HG02973 (cell line): ENCODE results near the gene CDK11B.
A peak's percentile ranks its signal among the peaks of the same experiment; 100 is the strongest.
"Not testable (repeated sequence)": the region's sequence is repeated elsewhere in the genome, so short reads cannot be mapped to it uniquely, and the experiment has no call there.

Experiments used
- ATAC-seq: cut with Tn5 transposase; IDR thresholded peaks from one replicate; pipeline ENCODE4 v1.9.1; 2021; ENCODE audit warnings: moderate library complexity; ENCODE audit not compliant: unreplicated experiment

CDK11B gene

DNA sequence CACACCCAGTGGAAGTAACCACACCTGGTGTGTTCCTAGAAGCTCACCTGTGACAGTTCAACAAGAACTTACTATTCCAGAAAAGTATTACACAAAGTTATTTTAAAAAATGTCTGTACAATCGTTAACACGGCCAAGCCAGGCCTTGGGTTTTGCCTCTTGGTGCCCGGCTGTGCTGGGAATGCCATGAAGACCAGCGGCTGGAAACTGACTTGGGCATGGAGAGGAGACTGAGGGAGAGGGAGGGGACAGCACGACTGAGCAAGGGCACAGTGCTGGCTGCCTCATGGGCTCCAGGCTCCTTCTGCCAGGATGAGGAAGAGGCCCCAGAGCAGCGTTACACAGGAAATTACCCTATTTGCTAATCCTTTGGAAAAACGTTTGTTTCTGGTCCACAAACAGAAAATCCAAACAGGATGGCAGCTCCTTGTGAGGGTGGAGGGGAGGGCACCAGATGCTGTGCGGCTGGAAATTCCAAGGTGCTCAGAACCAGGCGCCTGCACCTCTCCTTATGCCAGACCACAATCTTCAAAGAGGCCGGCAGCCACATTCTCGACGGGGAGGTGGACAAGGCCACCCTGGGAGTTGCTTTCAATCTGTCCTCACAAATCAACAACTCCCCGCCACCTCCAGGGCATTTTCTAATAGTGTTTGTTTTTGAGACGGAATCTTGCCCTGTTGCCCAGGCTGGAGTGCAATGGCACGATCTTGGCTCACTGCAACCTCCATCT is 4.2 kb upstream of the CDK11B start:
- ATAC-seq: not testable (repeated sequence)

DNA sequence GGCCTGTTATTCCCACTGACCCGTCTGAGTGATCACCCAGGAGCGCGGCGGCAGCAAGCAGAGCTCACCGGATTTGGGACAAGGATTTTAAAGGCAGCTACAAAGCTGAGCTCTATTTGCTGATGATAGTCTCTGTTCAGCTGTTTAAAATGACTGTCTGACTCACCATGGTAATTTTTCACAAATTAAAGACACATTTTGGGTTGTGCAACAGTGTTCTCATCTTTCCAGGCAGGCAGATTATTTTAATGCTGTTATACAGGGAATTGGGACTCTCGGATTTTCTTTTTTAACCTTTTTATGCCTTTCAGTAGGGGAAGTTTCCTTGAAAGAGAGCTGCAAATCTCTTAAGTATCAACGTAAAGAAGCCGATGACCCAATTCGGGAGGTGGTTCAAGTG is 3.6 kb upstream of the CDK11B start:
- not testable (repeated sequence) for ATAC-seq

DNA sequence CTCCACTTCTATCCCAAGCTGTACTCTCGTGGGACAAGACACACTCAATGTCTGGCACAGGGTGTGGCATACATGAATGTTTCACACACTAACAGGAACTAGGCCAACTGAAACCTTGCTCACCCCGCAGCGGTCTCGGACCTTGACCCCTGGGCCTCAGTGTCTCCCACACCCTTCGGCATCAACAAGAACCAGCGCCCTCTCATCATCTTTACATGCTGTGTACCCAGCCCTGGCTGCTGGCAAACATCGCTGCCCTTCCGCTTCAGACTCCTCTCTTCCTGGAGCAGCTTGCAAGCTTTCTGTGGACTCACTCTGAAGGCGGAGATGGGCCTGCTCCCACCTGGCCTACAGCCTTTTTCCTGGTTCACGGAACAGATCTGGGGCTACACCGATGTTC is 10.5 kb downstream of the CDK11B start:
- not testable (repeated sequence) for ATAC-seq

DNA sequence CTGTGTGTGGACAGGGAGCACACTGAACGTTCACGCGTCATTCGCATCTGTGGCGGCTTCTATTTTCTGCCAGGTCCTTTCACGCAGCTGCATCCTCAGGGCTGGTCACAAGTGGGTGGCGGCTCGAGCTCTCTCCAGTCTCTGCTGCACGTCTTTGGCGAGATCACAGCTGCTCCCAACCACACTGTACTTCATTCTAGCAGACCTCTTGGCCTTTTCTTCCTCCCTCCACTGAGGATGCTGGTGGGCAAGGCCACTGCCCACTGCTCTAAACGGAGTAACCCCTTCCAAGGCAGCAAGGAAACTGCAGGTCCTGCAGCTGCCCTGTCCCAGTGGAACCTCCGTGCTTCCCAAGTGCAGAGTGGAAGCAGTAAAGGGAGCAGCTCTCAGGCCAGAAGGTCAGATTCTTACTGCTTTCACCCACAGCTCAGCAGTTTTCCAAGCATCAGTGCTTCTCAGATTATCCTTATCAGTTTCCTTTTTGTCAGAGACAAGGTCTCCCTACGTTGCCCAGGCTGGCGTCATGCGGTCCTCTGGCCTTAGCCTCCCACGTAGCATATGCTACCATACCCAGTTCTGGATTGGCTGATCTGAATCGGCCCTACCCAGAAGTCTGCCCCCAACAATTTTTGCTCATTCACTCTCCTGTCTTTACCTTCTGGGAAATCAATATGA is 11.1 kb downstream of the CDK11B start:
- not testable (repeated sequence) for ATAC-seq

DNA sequence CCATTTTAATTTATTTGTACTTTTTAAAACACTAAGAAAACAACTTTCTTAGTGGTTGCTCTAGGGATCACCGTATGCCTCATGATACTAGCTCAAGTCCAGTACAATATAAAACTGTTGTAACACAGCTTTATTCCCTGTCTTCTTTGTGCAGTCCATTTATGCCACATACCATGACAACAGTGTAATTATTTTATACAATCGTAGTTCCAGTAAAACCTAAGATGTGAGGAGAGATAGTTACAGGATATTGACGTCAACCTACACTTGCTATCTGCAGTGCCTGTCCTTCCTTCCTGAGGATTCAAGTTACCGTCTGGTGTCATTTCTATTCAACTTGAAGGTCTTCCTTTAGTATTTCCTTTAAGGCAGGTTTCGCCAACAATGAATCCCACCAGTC is 12.5 kb downstream of the CDK11B start:
- ATAC-seq: not testable (repeated sequence)

DNA sequence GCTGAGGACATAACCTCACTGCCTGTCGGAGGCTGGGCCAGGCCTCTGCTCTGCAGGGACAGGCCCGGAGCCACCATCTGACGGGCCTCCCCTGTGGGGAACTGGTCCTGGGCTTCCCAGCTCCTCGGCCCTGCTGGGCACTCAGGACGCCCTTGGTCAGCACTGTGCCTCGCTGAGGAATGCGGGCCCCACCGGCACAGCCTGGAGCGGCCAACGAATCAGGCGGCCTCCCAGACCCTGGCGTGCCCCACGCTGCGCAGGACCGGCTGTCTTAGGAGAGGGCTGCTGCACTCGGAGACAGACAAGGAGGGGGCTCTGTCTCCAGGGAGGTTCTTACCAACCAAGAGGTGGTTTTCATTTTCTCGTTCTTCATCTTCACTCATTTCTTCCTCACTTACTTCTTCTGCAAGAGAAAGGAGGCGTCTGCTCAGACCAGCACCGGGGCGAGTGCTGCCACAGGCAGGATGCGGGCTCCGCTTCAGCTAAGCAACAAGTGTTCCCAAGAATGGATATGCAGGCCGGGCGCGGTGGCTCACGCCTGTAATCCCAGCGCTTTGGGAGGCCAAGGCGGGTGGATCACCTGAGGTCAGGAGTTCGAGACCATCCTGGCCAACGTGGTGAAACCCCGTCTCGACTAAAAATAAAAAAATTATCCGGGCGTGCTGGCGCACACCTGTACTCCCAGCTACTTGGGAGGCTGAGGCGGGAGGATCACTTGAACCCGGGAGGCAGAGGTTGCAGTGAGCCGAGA is 17.9 kb downstream of the CDK11B start:
- not testable (repeated sequence) for ATAC-seq

DNA sequence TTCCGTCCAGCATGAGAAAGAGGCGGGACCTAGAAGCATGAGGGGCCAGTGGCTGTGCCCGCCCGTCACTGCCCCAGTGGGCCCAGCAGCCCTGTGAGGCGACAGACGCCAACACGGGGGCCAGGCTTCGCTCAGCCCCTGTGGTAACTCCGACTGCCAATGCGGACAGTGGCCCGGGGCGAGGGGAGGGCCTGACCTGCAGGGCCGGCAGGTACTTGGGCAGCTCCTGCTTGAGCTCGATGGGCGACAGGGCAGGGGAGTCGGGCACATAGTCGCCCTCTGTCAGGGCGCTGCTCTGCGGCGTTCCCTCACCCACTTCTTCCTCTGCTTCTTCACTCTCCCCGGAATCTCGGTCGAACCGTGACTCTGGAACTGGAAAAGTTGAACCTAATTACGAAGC is 18.7 kb downstream of the CDK11B start:
- ATAC-seq: not testable (repeated sequence)

DNA sequence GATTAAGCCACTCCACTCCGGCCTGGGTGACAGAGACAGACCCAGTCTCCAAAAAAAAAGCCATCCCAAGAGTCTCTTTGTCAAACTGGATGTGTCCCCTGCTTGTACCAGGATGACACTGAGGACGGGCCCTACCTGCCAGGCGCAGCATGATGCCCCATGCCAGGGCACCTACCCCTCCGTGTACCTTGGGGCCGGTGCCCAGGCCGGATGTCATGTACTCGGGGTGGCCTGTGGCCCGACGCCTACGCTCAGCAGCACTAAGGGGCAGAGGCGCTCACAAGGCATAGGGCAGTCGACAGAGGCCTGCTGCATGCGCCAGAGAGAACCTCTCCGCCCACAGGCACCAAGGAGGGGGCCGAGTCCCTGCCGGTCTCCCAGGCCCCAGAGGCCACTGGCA is 19.4 kb downstream of the CDK11B start:
- not testable (repeated sequence) for ATAC-seq

DNA sequence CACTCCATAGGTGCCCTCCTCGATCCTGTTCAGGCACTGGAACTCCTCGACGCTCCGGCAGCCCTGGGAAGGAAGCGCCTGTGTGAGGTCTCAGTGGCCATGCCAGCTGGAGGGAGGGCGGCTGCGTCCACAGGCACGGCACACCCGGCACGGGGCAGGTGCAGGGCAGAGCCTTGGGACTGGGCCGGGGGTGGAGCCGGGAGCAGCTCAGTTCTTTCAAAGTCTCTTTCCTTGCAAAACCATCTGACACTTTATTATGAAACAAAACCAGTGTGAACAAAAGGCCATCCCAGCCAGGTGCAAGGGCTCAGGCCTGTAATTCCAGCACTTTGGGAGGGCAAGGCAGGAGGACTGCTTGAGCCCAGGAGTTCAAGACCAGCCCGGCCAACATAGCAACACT is 20.3 kb downstream of the CDK11B start:
- ATAC-seq: not testable (repeated sequence)

DNA sequence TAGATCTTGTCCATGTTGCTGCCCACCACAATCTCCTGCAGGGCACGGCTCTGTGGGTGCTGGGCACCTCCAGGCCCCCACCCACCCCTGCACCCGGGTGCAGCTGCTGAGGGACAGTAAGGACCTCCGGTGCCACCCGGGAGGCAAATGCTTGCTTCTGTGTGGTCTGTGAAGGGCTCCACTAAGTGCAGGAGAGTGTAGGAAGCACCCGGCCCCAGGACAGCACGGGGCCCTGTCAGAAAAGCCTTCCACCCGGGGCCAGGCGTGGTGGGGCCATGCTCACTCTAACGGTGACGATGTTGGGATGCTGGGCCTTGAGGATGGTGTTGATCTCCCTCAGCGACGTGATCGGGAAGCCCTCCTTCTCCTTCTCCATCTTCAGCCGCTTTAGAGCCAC is 21.3 kb downstream of the CDK11B start:
- not testable (repeated sequence) for ATAC-seq

DNA sequence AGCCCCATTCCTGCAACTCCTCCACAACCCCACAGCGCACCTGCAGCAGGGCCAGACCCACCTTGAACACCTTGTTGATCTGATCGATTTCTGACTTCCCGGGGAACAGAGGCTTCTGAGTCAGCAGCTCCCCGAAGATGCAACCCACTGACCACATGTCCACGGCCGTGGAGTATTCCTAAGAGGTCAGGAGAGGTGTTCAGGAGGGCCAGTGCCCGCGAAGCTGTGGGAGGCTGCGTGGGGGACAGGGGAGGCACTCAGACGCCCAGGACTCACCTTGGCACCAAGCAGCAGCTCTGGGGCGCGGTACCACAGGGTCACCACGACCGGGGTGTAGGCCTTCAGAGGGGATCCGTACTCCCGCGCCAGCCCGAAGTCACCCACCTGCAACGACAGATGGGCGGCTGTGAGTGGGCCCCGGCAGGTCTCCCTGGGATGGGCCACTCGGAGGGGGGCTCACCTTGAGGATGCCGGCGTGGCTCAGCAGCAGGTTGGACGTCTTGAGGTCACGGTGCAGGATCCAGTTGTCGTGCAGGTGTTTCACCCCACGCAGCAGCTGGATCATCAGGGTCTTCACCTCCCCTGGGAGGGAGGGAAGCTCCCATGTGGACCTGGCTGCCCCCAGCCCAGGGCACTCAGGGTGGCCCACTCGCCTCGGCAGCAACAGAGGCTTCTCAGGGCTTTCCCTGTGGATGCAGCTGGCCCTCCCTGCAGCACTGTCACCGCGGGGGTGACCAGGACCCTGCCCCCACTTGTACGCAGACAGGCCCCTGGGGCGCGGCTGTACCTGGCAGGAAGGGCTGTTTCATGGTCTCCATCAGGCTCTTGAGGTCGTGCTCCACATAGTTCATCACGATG is 22.0 kb downstream of the CDK11B start:
- ATAC-seq: not testable (repeated sequence)

DNA sequence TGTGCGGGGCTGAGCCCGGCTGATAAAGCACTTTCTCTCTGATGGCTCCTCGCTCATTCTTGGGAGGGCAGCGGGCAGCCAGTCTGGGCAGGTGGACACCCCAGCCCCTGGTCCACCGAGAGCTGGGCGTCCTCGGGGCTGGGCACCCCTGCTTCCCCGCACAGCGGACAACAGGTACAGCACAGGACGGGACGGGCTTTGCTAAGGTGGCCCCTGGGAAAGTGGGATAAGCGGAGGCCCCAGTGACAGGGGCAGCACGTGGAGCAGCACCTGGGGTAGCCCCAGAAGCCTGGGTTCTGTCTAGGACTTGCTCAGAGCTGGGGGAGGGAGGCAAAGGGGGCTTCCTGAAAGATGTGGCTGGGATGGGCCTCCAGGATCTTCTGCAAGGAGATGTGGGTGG is 24.2 kb downstream of the CDK11B start:
- not testable (repeated sequence) for ATAC-seq

DNA sequence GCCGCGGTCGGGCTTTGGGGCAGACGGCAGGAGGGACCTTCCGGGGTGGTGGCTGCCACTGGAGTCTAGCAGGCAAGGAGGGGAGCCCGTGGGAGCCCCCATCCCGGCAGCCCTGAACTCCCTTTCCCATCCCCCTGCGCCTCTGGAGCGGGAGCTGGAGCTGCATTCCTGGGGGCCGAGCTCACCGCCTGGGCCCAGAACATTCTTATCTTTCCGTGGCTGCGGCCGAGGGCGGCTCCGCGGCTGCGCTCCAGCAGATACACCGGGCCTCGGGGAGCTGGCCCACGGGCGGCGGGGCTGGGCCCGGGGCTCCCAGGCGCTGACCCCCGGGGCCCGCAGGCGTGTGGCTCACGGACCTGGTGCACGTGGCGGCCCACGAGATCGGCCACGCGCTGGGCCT is 25.4 kb downstream of the CDK11B start:
- not testable (repeated sequence) for ATAC-seq

DNA sequence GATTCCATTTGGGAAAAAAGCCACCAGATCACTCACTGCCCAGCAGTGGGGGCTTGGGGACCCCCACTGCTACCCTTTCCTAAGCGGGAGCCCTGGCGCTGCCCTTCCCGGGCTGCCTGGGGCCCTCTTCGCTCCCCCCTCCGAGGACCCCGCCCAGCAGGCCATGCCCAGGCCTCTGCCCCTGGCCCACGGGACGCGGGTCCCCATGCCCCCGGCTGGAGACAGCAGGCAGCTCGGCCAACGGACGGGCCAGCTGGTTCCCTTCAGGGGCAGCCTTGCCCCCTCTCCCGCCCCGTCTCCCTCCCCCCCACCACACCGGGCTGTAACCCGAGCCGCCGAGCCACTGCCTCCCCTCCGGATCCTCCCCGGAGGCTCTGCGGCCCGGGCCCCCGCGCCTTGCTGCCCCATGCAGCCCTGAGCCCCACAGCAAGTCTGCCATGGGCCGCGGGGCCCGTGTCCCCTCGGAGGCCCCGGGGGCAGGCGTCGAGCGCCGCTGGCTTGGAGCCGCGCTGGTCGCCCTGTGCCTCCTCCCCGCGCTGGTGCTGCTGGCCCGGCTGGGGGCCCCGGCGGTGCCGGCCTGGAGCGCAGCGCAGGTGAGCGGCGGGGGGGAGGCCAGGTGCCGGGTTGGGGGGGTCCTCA is 26.9 kb downstream of the CDK11B start, which contains the start of gene MMP23B:
MMP23B (plus strand) TSS at position 392 of the 639 bp plus-strand sequence; CDS start at position 438, 46 bp downstream.
- ATAC-seq: no peak

DNA sequence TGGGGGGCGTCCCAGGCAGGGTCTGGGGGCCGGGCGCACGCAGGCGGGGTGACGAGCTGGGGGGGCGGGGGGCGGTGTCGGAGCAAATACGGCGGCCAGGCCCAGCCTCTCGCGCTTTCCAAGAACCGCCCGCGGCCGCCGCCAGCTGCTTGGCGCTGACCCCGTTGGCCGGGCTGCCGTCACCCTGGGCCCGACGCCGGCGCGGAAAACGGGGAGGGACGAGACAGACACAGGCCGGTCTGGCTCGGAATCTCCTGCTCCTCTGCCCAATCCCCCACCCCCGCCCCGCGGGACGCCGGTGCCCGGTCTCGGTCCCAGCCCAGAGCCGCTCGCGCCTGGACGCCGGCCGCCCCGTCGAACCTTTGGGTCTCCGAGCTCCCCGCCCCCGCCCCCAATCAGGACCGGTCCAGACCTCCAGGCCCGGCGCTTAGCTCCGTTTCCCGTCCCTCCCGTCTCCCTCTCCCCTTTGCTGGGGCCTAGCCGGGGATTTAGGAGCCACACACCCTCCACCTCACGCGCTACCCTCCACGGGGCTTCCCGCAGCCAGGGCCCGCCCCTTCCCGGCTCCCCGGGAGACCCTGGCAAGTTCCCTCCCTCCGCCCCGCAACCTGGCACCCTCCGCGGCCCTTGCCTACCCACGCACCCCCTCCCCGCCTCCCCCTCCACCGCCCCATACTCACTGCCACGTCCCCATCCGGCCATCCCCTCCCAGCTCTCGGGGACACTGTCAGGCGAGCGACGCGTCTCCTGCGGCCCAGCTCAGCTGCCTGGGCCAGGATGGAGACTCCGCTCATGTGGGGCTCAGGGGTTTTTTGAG is 27.6 kb downstream of the CDK11B start:
- ATAC-seq: no peak

DNA sequence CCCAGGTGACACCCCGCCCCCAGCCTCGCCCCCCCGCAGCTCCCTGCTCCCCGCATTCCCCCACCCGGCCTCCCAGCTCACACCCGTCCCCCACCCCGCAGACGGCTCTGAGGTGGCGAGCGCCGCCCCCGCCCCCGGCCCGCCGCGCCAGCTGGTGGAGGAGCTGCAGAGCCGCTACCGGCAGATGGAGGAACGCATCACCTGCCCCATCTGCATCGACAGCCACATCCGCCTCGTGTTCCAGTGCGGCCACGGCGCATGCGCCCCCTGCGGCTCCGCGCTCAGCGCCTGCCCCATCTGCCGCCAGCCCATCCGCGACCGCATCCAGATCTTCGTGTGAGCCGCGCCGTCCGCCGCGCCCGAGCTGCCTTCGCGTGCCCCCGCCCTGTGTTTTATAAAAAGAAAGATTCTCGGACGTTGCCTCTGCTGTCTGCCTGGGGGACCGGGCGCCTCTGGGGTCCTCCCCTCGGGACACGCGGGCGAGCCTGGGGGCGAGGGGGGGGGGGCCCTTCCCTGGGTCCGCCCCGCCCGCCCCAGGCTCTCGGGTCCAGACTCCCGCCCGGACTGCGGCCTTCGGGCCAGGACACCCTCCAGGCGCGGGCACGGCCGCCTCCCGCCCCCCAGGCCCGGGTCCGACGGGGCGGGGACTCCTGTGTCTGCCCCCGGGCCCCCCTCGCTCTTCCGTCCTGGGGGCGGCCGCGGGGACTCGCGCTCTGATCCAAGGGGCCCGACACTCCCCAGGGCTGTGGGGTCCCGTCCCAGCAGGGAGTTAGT is 28.4 kb downstream of the CDK11B start:
- ATAC-seq: peak; percentile 49

DNA sequence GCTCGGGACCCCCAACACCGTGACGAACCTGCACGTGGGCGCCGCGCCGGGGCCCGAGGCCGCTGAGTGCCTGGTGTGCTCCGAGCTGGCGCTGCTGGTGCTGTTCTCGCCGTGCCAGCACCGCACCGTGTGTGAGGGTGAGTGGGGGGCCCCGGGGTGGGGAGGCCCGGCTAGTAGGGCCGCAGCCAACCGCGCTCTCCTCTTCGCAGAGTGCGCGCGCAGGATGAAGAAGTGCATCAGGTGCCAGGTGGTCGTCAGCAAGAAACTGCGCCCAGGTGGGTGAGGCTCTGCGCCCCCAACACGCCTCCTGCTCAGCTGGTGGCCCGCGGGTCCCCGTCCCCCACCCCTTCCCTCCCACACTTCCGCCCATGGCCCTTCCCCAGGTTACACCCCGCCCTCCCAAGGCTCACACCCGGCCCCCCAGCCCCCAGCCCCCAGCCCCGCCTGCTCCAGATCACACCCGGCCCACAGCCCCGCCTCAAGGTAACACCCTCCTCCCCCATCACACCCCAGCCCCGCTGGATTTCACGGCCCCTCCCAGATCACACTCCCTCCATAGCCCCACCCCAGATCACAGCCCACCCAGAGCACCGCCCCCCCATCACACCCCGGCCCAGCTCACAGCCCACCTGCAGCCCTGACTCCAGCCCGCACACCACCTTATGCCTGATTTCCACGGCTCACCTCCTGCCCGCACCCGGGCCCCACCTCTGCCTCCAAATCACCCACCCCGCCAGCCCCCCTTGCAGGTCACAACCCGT is 29.2 kb downstream of the CDK11B start:
- ATAC-seq: no peak
